PC-3 (cell line): ENCODE measurements around the gene PHETA1. TPM values are rescaled to one million over a fixed set of nuclear protein-coding genes. Genes with fewer than 3 reads are reported as not detected.

ENCODE experiments used
- ATAC-seq: fragments of 200-7000 bp; cut with Tn5 transposase; 2 replicates; pipeline ENCODE4 v1.9.1; 2020; ENCODE audit warnings: mild to moderate bottlenecking, moderate library complexity
- BruUV-seq: library from RNA; stranded (reverse); fragments of 400-500 nt; replicated peaks from 2 replicates; lab custom pipeline; 2021; lab: Mats Ljungman, UMichigan
- CTCF ChIA-PET: fragments of 300-600 bp; sonication (Branson Sonifier 250); formaldehyde crosslinking; loops from one replicate; lab custom pipeline; 2022; ENCODE audit warnings: antibody characterized with exemption; lab: Charles Lee
- POLR2A ChIA-PET: fragments of 300-600 bp; sonication (Branson Sonifier 250); formaldehyde crosslinking; loops from one replicate; lab custom pipeline; 2022; ENCODE audit warnings: antibody characterized with exemption; ENCODE audit not compliant: unreplicated experiment; lab: Charles Lee
- DNase-seq: peaks from one replicate; pipeline ENCODE4 v3.0.0-alpha.2; 2015
- H2AFZ ChIP-seq: fragments of 300-600 bp; sonication (generic); 2 replicates; pipeline ENCODE4 v1.6.0; 2016; ENCODE audit warnings: antibody characterized with exemption, low read length
- H3F3A ChIP-seq: fragments of 300-600 bp; sonication (generic); one replicate; pipeline ENCODE4 v1.6.0; 2017; ENCODE audit warnings: antibody characterized with exemption, low read length, control low read depth, mild to moderate bottlenecking; ENCODE audit not compliant: unreplicated experiment
- H3K27ac ChIP-seq: fragments of 300-600 bp; sonication (generic); 2 replicates; pipeline ENCODE4 v1.5.1; 2016; ENCODE audit warnings: mild to moderate bottlenecking, low read length
- H3K27me3 ChIP-seq: fragments of 300-600 bp; sonication (generic); 2 replicates; pipeline ENCODE4 v1.6.1; 2016; ENCODE audit warnings: low read length, mixed read lengths
- H3K36me3 ChIP-seq: fragments of 300-600 bp; sonication (generic); 2 replicates; pipeline ENCODE4 v1.6.1; 2016; ENCODE audit warnings: low read depth, mixed run types, low read length, mixed read lengths
- H3K4me1 ChIP-seq: fragments of 300-600 bp; sonication (generic); 2 replicates; pipeline ENCODE4 v1.5.1; 2016; ENCODE audit warnings: low read length; ENCODE audit not compliant: insufficient read depth
- H3K4me2 ChIP-seq: fragments of 300-600 bp; sonication (generic); 2 replicates; pipeline ENCODE4 v1.6.0; 2016; ENCODE audit warnings: low read length
- H3K4me3 ChIP-seq: fragments of 300-600 bp; sonication (generic); 2 replicates; pipeline ENCODE4 v1.5.1; 2016; ENCODE audit warnings: mild to moderate bottlenecking, low read length, mixed read lengths
- H3K79me2 ChIP-seq: fragments of 300-600 bp; sonication (generic); 2 replicates; pipeline ENCODE4 v1.6.1; 2017; ENCODE audit warnings: low read length, mixed read lengths
- H3K9ac ChIP-seq: fragments of 300-600 bp; sonication (generic); 2 replicates; pipeline ENCODE4 v1.6.0; 2016; ENCODE audit warnings: mild to moderate bottlenecking, low read length
- H3K9me2 ChIP-seq: fragments of 300-600 bp; sonication (generic); replicated peaks from 2 replicates; pipeline ENCODE4 v1.6.1; 2016; ENCODE audit warnings: mixed run types, low read length, mixed read lengths
- H3K9me3 ChIP-seq: fragments of 300-600 bp; sonication (generic); 2 replicates; pipeline ENCODE4 v1.6.1; 2016; ENCODE audit warnings: low read length, mixed read lengths
- H4K20me1 ChIP-seq: fragments of 300-600 bp; sonication (generic); 2 replicates; pipeline ENCODE4 v1.6.1; 2016; ENCODE audit warnings: low read length, mixed read lengths
- EZH2 ChIP-seq: fragments of 300-600 bp; sonication (generic); IDR thresholded peaks from one replicate; pipeline ENCODE4 v1.6.1; 2017; ENCODE audit warnings: antibody characterized with exemption, mild to moderate bottlenecking, low read length; ENCODE audit not compliant: unreplicated experiment
- EZH2phosphoT487 ChIP-seq: fragments of 300-600 bp; sonication (generic); IDR thresholded peaks from 2 replicates; pipeline ENCODE4 v1.6.1; 2018; ENCODE audit warnings: mild to moderate bottlenecking, antibody characterized with exemption, low read length, borderline replicate concordance
- intact Hi-C: fragments of 100-400 bp; cut with micrococcal nuclease; formaldehyde crosslinking; loops from 2 replicates; pipeline ENCODE4 v1.9.0; 2023
- total RNA-seq: library from RNA; depleted of rRNA; stranded (reverse); fragments of >200 nt; gene quantifications from 2 replicates; pipeline ENCODE4 v1.2.3, GENCODE V29; 2014
- TF ChIP-seq, protein P1 (sequence below): fragments of 300-600 bp; sonication (generic); conservative IDR thresholded peaks from 2 replicates; pipeline ENCODE4 v1.5.1; 2017; ENCODE audit warnings: antibody characterized with exemption, low read depth, mild to moderate bottlenecking, low read length

The PHETA1 gene
- total RNA-seq, 1 experiment from 2014 or later = 18.6 TPM

DNA sequence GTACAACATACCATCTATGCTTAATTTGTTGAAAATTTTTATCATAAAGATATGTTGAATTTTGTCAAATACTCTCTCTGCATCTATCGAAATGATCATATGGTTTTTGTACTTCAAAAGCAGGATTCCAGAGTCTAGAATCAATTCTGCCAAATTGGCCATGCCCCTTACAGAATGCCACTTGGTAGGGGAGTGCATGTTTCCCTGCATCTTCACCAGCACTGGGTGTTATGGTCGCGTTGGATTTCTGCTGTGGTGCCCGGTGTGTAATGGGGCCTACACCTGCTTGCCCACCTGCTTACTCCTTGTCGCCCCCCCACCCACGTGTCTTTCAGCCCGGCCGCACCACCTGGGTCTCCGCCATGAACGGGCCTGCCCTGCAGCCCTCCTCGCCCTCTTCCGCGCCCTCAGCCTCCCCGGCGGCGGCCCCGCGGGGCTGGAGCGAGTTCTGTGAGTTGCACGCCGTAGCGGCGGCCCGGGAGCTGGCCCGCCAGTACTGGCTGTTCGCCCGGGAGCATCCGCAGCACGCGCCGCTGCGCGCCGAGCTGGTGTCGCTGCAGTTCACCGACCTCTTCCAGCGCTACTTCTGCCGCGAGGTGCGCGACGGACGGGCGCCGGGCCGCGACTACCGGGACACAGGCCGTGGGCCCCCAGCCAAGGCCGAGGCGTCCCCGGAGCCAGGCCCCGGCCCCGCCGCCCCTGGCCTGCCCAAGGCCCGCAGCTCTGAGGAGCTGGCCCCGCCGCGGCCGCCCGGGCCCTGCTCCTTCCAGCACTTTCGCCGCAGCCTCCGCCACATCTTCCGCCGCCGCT lies 49.1 kb upstream of the PHETA1 start:
- H3K79me2 ChIP-seq = peaks cover 20% of the 10 kb centered on the region
- BruUV-seq = no TSS peak

DNA sequence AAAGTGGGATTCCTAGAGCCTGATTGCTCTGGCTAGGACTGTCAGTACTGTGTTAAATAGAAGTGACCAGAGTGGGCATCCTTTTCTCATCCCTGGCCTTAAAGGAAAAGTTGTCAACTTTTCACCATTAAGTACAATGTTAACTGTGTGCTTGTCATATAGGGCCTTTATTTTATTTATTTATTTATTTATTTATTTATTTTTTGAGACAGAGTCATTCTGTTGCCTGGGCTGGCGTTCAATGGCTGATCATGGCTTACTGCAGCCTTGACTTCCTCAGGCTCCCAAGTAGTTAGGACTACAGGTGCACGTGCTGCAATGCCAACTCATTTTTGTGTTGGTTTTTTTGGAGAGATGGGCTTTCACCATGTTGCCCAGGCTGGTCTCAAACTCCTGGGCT lies 48.4 kb upstream of the PHETA1 start:
- peaks cover 7% of the 10 kb centered on the region; the same call in 1 of the 2 replicates for H3K36me3 ChIP-seq
- DNase-seq = no peak
- H3K9me2 ChIP-seq = no peaks in the 10 kb centered on the region
- BruUV-seq = no TSS peak
- H3K4me3 ChIP-seq = no peak overlapping the region
- H3K9me3 ChIP-seq = no peaks in the 10 kb centered on the region
- intact Hi-C loops = no loop called here
- POLR2A ChIA-PET = no interaction called here
- H3K27me3 ChIP-seq = no peaks in the 10 kb centered on the region
- ATAC-seq = no peak
- TF ChIP-seq EZH2 = no peak
- TF ChIP-seq EZH2phosphoT487 = no peak
- TF ChIP-seq, protein P1, sequence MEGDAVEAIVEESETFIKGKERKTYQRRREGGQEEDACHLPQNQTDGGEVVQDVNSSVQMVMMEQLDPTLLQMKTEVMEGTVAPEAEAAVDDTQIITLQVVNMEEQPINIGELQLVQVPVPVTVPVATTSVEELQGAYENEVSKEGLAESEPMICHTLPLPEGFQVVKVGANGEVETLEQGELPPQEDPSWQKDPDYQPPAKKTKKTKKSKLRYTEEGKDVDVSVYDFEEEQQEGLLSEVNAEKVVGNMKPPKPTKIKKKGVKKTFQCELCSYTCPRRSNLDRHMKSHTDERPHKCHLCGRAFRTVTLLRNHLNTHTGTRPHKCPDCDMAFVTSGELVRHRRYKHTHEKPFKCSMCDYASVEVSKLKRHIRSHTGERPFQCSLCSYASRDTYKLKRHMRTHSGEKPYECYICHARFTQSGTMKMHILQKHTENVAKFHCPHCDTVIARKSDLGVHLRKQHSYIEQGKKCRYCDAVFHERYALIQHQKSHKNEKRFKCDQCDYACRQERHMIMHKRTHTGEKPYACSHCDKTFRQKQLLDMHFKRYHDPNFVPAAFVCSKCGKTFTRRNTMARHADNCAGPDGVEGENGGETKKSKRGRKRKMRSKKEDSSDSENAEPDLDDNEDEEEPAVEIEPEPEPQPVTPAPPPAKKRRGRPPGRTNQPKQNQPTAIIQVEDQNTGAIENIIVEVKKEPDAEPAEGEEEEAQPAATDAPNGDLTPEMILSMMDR = no peak
- peaks cover 20% of the 10 kb centered on the region for H3K79me2 ChIP-seq
- H3K9ac ChIP-seq = no peak overlapping the region
- H3K27ac ChIP-seq = no peak overlapping the region
- H3K4me1 ChIP-seq = peaks cover 11% of the 10 kb centered on the region
- H4K20me1 ChIP-seq = no peaks in the 10 kb centered on the region
- no peak overlapping the region for H2AFZ ChIP-seq
- H3K4me2 ChIP-seq = no peak overlapping the region
- CTCF ChIA-PET = no interaction called here
- no peaks in the 10 kb centered on the region for H3F3A ChIP-seq

More for the DNA sequence above, 49.1 kb upstream of the PHETA1 start:
- intact Hi-C loops = no loop called here
- CTCF ChIA-PET = no interaction called here
- Histone ChIP-seq H4K20me1 (no peaks in the 10 kb centered on the region), H3K27ac (no peak overlapping the region), H3K4me2 (no peak overlapping the region), H3K4me3 (no peak overlapping the region), H2AFZ (no peak overlapping the region), H3K9me2 (no peaks in the 10 kb centered on the region), H3K27me3 (no peaks in the 10 kb centered on the region), H3K9ac (no peak overlapping the region), H3K4me1 (peaks cover 11% of the 10 kb centered on the region), H3F3A (no peaks in the 10 kb centered on the region), H3K9me3 (no peaks in the 10 kb centered on the region), H3K36me3 (peaks cover 7% of the 10 kb centered on the region; the same call in 1 of the 2 replicates)
- TF ChIP-seq EZH2 (no peak), EZH2phosphoT487 (no peak)
- TF ChIP-seq, protein P1 = no peak
- ATAC-seq (no peak), DNase-seq (no peak)
- POLR2A ChIA-PET = no interaction called here

DNA sequence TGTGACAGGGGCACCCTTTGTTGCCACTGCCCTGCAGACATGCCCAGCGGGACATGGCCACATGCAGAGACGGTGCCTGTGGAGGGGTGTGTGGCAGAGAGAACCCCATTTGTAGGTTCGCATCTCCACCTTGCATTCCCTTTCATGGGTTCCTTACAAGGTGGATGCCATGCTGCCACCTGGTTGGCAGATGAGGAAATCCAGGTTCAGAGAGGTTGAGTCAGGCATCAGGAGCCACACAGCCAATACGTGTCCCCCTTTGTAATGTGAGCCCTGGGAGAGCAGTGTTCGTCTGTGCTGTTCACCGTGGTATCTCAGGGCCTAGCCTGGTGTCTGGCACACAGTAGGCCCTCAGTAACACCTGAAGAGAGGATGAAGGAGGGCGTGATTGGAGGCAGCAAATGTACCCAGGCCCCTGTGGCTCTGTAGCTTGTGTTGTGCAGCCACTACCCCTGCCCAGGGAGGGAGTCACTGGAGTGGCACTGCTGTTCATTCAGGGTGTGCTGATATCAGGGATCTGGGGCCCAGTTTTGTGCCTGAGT lies 45.9 kb upstream of the PHETA1 start:
- ChIA-PET POLR2A (no interaction called here), CTCF (no interaction called here)
- H3K9ac ChIP-seq = no peak overlapping the region
- no TSS peak for BruUV-seq
- no peaks in the 10 kb centered on the region for H3F3A ChIP-seq
- H4K20me1 ChIP-seq = no peaks in the 10 kb centered on the region
- no peak overlapping the region for H3K27ac ChIP-seq
- H3K79me2 ChIP-seq = peaks cover 27% of the 10 kb centered on the region
- intact Hi-C loops = no loop called here
- no peaks in the 10 kb centered on the region for H3K9me2 ChIP-seq
- H3K4me3 ChIP-seq = no peak overlapping the region
- no peaks in the 10 kb centered on the region for H3K27me3 ChIP-seq
- H3K4me2 ChIP-seq = no peak overlapping the region
- H2AFZ ChIP-seq = no peak overlapping the region
- H3K36me3 ChIP-seq = peaks cover 4% of the 10 kb centered on the region; the same call in 1 of the 2 replicates
- H3K9me3 ChIP-seq = no peaks in the 10 kb centered on the region
- no peak for TF ChIP-seq EZH2
- no peak for TF ChIP-seq EZH2phosphoT487
- TF ChIP-seq, protein P1 = no peak
- no peak for ATAC-seq
- H3K4me1 ChIP-seq = peaks cover 11% of the 10 kb centered on the region
- DNase-seq = no peak
